GM12878 (cell line): ENCODE data around the gene GADL1. TPM values are rescaled to one million over a fixed set of nuclear protein-coding genes. Genes with fewer than 3 reads are reported as not detected.

ENCODE experiments used
- ATAC-seq: fragments of 200-7000 bp; cut with Tn5 transposase; 3 replicates; pipeline ENCODE4 v1.9.1; 2020; ENCODE audit warnings: mild to moderate bottlenecking, moderate library complexity
- Bru-seq: library from RNA; stranded (reverse); fragments of 400-500 nt; gene quantifications from one replicate; lab custom pipeline; 2021; lab: Mats Ljungman, UMichigan
- BruChase-seq, 2 experiments: library from RNA; stranded (reverse); fragments of 400-500 nt; gene quantifications; one replicate each; lab custom pipeline; 2021; lab: Mats Ljungman, UMichigan
- BruUV-seq: library from RNA; stranded (reverse); fragments of 400-500 nt; replicated peaks from 2 replicates; lab custom pipeline; 2021; lab: Mats Ljungman, UMichigan
- CTCF ChIA-PET: fragments of 300-600 bp; sonication (Branson Sonifier 250); formaldehyde crosslinking; extraction: SDS; loops from one replicate; lab custom pipeline; 2021; ENCODE audit warnings: inconsistent platforms; lab: Yijun Ruan, JAX
- POLR2A ChIA-PET: fragments of 350-600 bp; formaldehyde crosslinking; extraction: SDS; loops from one replicate; lab custom pipeline; 2021; ENCODE audit warnings: inconsistent platforms; lab: Charles Lee
- RAD21 ChIA-PET: fragments of 300-600 bp; sonication (Branson Sonifier 250); formaldehyde crosslinking; loops from one replicate; lab custom pipeline; 2023; ENCODE audit warnings: antibody characterized with exemption; ENCODE audit not compliant: unreplicated experiment; lab: Charles Lee
- SMC1A ChIA-PET: fragments of 300-600 bp; sonication (Branson Sonifier 250); formaldehyde crosslinking; loops from one replicate; lab custom pipeline; 2023; ENCODE audit not compliant: unreplicated experiment, uncharacterized antibody; lab: Charles Lee
- DNase-seq: peaks from one replicate; pipeline ENCODE4 v3.0.0-alpha.2; 2011; ENCODE audit warnings: low read depth, low spot score
- FAIRE-seq: peaks from 3 replicates; lab custom pipeline; 2011; peaks lifted over from hg19 to GRCh38; lab: Jason Lieb, UNC
- H2AFZ ChIP-seq: 2 replicates; pipeline ENCODE4 v1.6.0; 2011; ENCODE audit warnings: low read depth, low read length, control low read depth; ENCODE audit not compliant: control insufficient read depth
- H3K27ac ChIP-seq: 2 replicates; pipeline ENCODE4 v1.5.1; 2011; ENCODE audit warnings: control low read depth; ENCODE audit not compliant: control insufficient read depth, insufficient read depth
- H3K27me3 ChIP-seq, 2 experiments: replicated peaks in 1 of 2; 2 replicates each; pipeline versions ENCODE4 v1.6.0 to v1.6.1; 2011; ENCODE audit warnings: low read length in 1 of 2; ENCODE audit not compliant: control insufficient read depth in 2 of 2, insufficient read depth in 2 of 2
- H3K36me3 ChIP-seq, 2 experiments: 2 replicates each; pipeline ENCODE4 v1.5.1; 2011; ENCODE audit warnings: low read length in 1 of 2; ENCODE audit not compliant: control insufficient read depth in 2 of 2, insufficient read depth in 2 of 2
- H3K4me1 ChIP-seq: 2 replicates; pipeline ENCODE4 v1.6.1; 2011; ENCODE audit warnings: mild to moderate bottlenecking, low read length, moderate library complexity, mixed read lengths; ENCODE audit not compliant: control insufficient read depth, insufficient read depth
- H3K4me2 ChIP-seq: 2 replicates; pipeline ENCODE4 v1.6.0; 2011; ENCODE audit warnings: control low read depth; ENCODE audit not compliant: control insufficient read depth, insufficient read depth
- H3K4me3 ChIP-seq: fragments of 200-600 bp; sonication (generic); 2 replicates; pipeline ENCODE4 v1.5.1; 2016
- H3K79me2 ChIP-seq: 2 replicates; pipeline ENCODE4 v1.6.0; 2011; ENCODE audit warnings: low read length; ENCODE audit not compliant: control insufficient read depth, insufficient read depth
- H3K9ac ChIP-seq: 2 replicates; pipeline ENCODE4 v1.8.0; 2011; ENCODE audit warnings: low read length, control low read depth, mixed read lengths; ENCODE audit not compliant: control insufficient read depth, insufficient read depth
- H3K9me3 ChIP-seq: replicated peaks from 3 replicates; pipeline ENCODE4 v1.5.1; 2011; ENCODE audit warnings: mild to moderate bottlenecking, low read length; ENCODE audit not compliant: control insufficient read depth, insufficient read depth
- H4K20me1 ChIP-seq: 2 replicates; pipeline ENCODE4 v1.6.0; 2011; ENCODE audit not compliant: control insufficient read depth, insufficient read depth
- HDGF ChIP-seq: fragments of 450-650 bp; IDR thresholded peaks from 2 replicates; pipeline ENCODE4 v1.6.1; 2016; ENCODE audit warnings: antibody characterized with exemption
- IKZF1 ChIP-seq: fragments of 450-650 bp; conservative IDR thresholded peaks from 2 replicates; pipeline ENCODE4 v1.6.1; 2017; ENCODE audit warnings: antibody characterized with exemption, mild to moderate bottlenecking
- MYB ChIP-seq: fragments of 150-350 bp; IDR thresholded peaks from 2 replicates; pipeline ENCODE4 v1.6.1; 2014; ENCODE audit warnings: mild to moderate bottlenecking, low read depth, low read length, borderline replicate concordance
- NFXL1 ChIP-seq: fragments of 450-650 bp; IDR thresholded peaks from 2 replicates; pipeline ENCODE4 v1.6.1; 2017; ENCODE audit warnings: antibody characterized with exemption, mild to moderate bottlenecking, borderline replicate concordance
- NFYA ChIP-seq: IDR thresholded peaks from 2 replicates; pipeline ENCODE4 v1.6.1; 2011; ENCODE audit warnings: low read depth, mild to moderate bottlenecking, low read length, improper control_type of control experiment, borderline replicate concordance
- PAX5 ChIP-seq: IDR thresholded peaks from 2 replicates; pipeline ENCODE4 v1.6.1; 2011; ENCODE audit warnings: low read depth, low read length, borderline replicate concordance
- RAD51 ChIP-seq: fragments of 450-650 bp; IDR thresholded peaks from 2 replicates; pipeline ENCODE4 v1.6.1; 2016; ENCODE audit warnings: moderate library complexity, mild to moderate bottlenecking, inconsistent platforms
- SIX5 ChIP-seq: IDR thresholded peaks from 2 replicates; pipeline ENCODE4 v1.6.1; 2011; ENCODE audit warnings: mild to moderate bottlenecking, low read depth, low read length, moderate library complexity; ENCODE audit not compliant: severe bottlenecking
- SREBF1 ChIP-seq: IDR thresholded peaks from 2 replicates; pipeline ENCODE4 v1.6.1; 2012; ENCODE audit warnings: mild to moderate bottlenecking, low read length
- ZNF217 ChIP-seq: fragments of 450-650 bp; IDR thresholded peaks from 2 replicates; pipeline ENCODE4 v1.6.1; 2017; ENCODE audit warnings: antibody characterized with exemption, mild to moderate bottlenecking
- ZNF274 ChIP-seq: IDR thresholded peaks from one replicate; pipeline ENCODE4 v1.8.0; 2011; ENCODE audit not compliant: insufficient read length, insufficient read depth
- WGBS: methylation state at CpG from one replicate; pipeline ENCODE4 v1.1.6; 2016; ENCODE audit warnings: low lambda C conversion rate; ENCODE audit not compliant: insufficient replicate concordance, insufficient coverage; ENCODE audit errors: missing lambda C conversion rate; 5-methylcytosine and 5-hydroxymethylcytosine counted together
- in situ Hi-C: fragments of 300-500 bp; cut with MboI; formaldehyde crosslinking; loops from 9 replicates; pipeline ENCODE4 v1.14.3; 2018; ENCODE audit warnings: mixed read lengths
- intact Hi-C: fragments of 100-400 bp; cut with micrococcal nuclease; formaldehyde crosslinking; loops from one replicate; pipeline ENCODE4 v1.14.2; 2022; ENCODE audit not compliant: unreplicated experiment
- long read RNA-seq, 2 experiments: library from polyadenylated mRNA; unstranded; transcript quantifications; one replicate each; pipeline ENCODE4 v2.0.0, GENCODE V29; 2019 to 2020
- polyA minus RNA-seq, 3 experiments: library from RNA; depleted of rRNA, polyadenylated mRNA; stranded (reverse); fragments of >200 nt; gene quantifications; 2 replicates each; pipeline ENCODE4 v1.2.3, GENCODE V29; 2011
- polyA plus RNA-seq, 11 experiments: library from polyadenylated mRNA; depleted of rRNA in 4 of 11; unstranded in 6 of 11; stranded (reverse) in 5 of 11; fragments of >200 nt; fragmentation: Nextera tagmentation in 4 of 11; fragmentation: Illumina TruSeq in 1 of 11; extraction: Ambion mirVana in 4 of 11; extraction: Trizol in 1 of 11; gene quantifications; 1 replicate in 1 of 11; 2 replicates in 10 of 11; pipeline versions ENCODE4 v1.2.1 to v1.2.3, GENCODE V29; 2011 to 2016; ENCODE audit warnings: inconsistent platforms in 2 of 11, missing spikeins in 2 of 11, low read depth in 1 of 11
- total RNA-seq, 4 experiments: library from RNA; depleted of rRNA in 3 of 4; stranded (reverse); fragments of >200 nt in 3 of 4; fragmentation: Illumina TruSeq in 1 of 4; extraction: Trizol in 1 of 4; gene quantifications; 2 replicates each; pipeline versions ENCODE4 v1.2.1 to v1.2.3, GENCODE V29; 2013 to 2021
- TF ChIP-seq, protein P1 (sequence below): fragments of 450-650 bp; formaldehyde crosslinking; IDR thresholded peaks from 2 replicates; pipeline ENCODE4 v1.5.0; 2022; ENCODE audit warnings: mild to moderate bottlenecking, missing genetic modification characterization

The GADL1 gene
- total RNA-seq (2013; cell fraction: nucleolus; rRNA removed), result 1.3 TPM in 2 replicates
- total RNA-seq (2014; rRNA removed) (not detected in 2 replicates), total RNA-seq (2014; rRNA removed; fragmentation: Illumina TruSeq; extraction: Trizol) (not detected in 2 replicates), total RNA-seq (2021) (not detected in 2 replicates), polyA plus RNA-seq (2011; rRNA removed) (0.04 and 0.17 TPM in 2 replicates), polyA plus RNA-seq (2014; fragmentation: Illumina TruSeq; extraction: Trizol) (not detected in 2 replicates), polyA plus RNA-seq (2014; fragmentation: Nextera tagmentation; extraction: Ambion mirVana) (not detected), polyA plus RNA-seq (2014; rRNA removed) (not detected in 2 replicates), polyA plus RNA-seq (2016; fragmentation: Nextera tagmentation; extraction: Ambion mirVana) (not detected), polyA minus RNA-seq (2011; rRNA and poly(A)+ RNA removed) (0.21 and 0.22 TPM in 2 replicates), Bru-seq, nascent RNA (percentile 33 among the genes with signal in this experiment), BruChase-seq, experiment 1, labeled RNA remaining after a 6-hour chase (percentile 33 among the genes with signal in this experiment), BruChase-seq, experiment 2, labeled RNA remaining after a 2-hour chase (percentile 32 among the genes with signal in this experiment)
- polyA plus RNA-seq (2011; ENCODE audit: low read depth), result not detected
- polyA plus RNA-seq (2011; cell fraction: cytosol; rRNA removed), result 0.02 TPM in 1 of 2 replicates, not detected in the other
- polyA plus RNA-seq (2011; cell fraction: nucleus; rRNA removed), result 0.16 and 0.18 TPM in 2 replicates
- 0.08 TPM in 1 of 2 replicates, not detected in the other for polyA plus RNA-seq (2012)
- polyA minus RNA-seq (2011; cell fraction: cytosol; rRNA and poly(A)+ RNA removed), result not detected in 2 replicates
- 0.19 and 0.24 TPM in 2 replicates for polyA minus RNA-seq (2011; cell fraction: nucleus; rRNA and poly(A)+ RNA removed)
- long read RNA-seq, experiment 1, result 0 reads
- long read RNA-seq, experiment 2, result 0 reads

DNA sequence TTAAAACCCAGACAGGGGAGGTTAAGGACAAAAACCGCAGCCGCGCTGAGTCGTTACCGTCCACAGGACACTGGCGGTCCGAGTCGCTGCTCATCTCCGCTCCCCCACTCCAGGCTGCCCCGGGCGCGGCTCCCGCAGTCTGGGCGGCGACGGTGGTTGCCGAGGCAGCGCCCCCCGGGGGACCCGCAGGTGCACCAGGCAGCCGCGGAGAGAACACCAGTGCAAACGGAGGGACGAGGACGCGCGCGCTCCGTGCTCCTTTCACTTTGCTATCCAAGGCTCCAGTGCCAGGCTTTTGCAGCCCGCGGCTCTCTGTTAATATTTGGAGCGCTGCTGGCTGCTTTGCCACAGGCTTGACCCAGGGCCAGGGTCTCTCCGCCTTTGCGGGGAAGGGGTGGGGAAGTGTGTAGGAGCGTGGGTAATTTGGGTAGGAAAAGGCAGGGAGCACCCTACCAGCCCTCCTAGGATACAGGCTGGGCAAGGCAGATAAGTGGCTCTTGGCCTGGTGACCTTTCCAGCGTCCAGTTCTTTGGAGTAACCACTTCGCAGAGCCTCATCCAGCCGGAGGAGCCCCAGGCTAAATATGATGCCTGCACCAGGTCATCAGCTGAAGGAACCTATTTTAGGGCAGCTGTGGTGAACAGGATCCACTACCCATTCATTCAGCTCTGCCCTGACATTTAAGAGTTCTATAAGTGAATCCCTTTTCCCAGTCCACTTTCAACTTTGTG lies at the start of gene GADL1:
TSS of gene GADL1 (minus strand) at position 141 of the 731 bp plus-strand sequence. CDS start at position 94, 47 bp downstream.
- BruUV-seq, result no TSS peak
- in situ Hi-C loops (no loop called here), intact Hi-C loops (no loop called here)
- Histone ChIP-seq H3K4me1 (no peaks in the 10 kb centered on the region), H3K9ac (no peak within 1 kb of the TSS), H3K79me2 (no peaks in the 10 kb centered on the region), H4K20me1 (no peaks in the 10 kb centered on the region), H2AFZ (no peak within 1 kb of the TSS), H3K4me2 (no peak within 1 kb of the TSS), H3K27me3 (peaks cover 9 to 12% of the 10 kb centered on the region in 2 experiments), H3K9me3 (no peaks in the 10 kb centered on the region), H3K27ac (no peak within 1 kb of the TSS), H3K4me3 (no peak within 1 kb of the TSS), H3K36me3 (no peaks in the 10 kb centered on the region)
- no peak for TF ChIP-seq NFYA
- TF ChIP-seq SIX5, result no peak
- no peak for TF ChIP-seq IKZF1
- no peak for TF ChIP-seq HDGF
- TF ChIP-seq RAD51, result no peak
- no peak for TF ChIP-seq SREBF1
- TF ChIP-seq ZNF274, result no peak
- TF ChIP-seq, protein P1, sequence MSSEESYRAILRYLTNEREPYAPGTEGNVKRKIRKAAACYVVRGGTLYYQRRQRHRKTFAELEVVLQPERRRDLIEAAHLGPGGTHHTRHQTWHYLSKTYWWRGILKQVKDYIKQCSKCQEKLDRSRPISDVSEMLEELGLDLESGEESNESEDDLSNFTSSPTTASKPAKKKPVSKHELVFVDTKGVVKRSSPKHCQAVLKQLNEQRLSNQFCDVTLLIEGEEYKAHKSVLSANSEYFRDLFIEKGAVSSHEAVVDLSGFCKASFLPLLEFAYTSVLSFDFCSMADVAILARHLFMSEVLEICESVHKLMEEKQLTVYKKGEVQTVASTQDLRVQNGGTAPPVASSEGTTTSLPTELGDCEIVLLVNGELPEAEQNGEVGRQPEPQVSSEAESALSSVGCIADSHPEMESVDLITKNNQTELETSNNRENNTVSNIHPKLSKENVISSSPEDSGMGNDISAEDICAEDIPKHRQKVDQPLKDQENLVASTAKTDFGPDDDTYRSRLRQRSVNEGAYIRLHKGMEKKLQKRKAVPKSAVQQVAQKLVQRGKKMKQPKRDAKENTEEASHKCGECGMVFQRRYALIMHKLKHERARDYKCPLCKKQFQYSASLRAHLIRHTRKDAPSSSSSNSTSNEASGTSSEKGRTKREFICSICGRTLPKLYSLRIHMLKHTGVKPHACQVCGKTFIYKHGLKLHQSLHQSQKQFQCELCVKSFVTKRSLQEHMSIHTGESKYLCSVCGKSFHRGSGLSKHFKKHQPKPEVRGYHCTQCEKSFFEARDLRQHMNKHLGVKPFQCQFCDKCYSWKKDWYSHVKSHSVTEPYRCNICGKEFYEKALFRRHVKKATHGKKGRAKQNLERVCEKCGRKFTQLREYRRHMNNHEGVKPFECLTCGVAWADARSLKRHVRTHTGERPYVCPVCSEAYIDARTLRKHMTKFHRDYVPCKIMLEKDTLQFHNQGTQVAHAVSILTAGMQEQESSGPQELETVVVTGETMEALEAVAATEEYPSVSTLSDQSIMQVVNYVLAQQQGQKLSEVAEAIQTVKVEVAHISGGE (CRISPR knock-in tag), result no peak
- TF ChIP-seq MYB, result no peak
- no peak for TF ChIP-seq PAX5
- TF ChIP-seq ZNF217, result no peak
- no peak for TF ChIP-seq NFXL1
- FAIRE-seq, result no peak
- 11% methylated on average over 38 of the region's 38 CpGs for WGBS
- ChIA-PET RAD21 (no interaction called here), CTCF (no interaction called here), POLR2A (no interaction called here), SMC1A (no interaction called here)
- DNase-seq, result no peak
- ATAC-seq, result peak; percentile 34; the same call in 2 of the 3 replicates
